Muscle layer of duodenum (tissue), 2 donors: ENCODE results near the gene GNAI2.

Experiments used
- H3K27ac ChIP-seq: one replicate; pipeline ENCODE4 v1.7.0; 2013; ENCODE audit warnings: mild to moderate bottlenecking, low read length
- H3K27me3 ChIP-seq: one replicate; pipeline ENCODE4 v1.7.0; 2013; ENCODE audit warnings: low read depth, mild to moderate bottlenecking, control low read depth, low read length
- H3K36me3 ChIP-seq, 2 donors: one replicate each; pipeline ENCODE4 v1.7.0; 2013; ENCODE audit warnings: low read length in 2 of 2, control low read depth in 1 of 2, mild to moderate bottlenecking in 1 of 2; ENCODE audit not compliant: insufficient read depth in 2 of 2, control insufficient read depth in 1 of 2
- H3K4me1 ChIP-seq, 2 donors: one replicate each; pipeline ENCODE4 v1.7.0; 2013; ENCODE audit warnings: low read length in 2 of 2, mild to moderate bottlenecking in 2 of 2, control low read depth in 1 of 2, moderate library complexity in 1 of 2; ENCODE audit not compliant: insufficient read depth in 2 of 2, control insufficient read depth in 1 of 2
- H3K4me3 ChIP-seq, 2 donors: one replicate each; pipeline ENCODE4 v1.7.0; 2013; ENCODE audit warnings: low read length in 2 of 2, low read depth in 1 of 2, mild to moderate bottlenecking in 1 of 2
- H3K9me3 ChIP-seq, 2 donors: one replicate each; pipeline ENCODE4 v1.7.0; 2013; ENCODE audit warnings: low read length in 2 of 2, control low read depth in 1 of 2, mild to moderate bottlenecking in 1 of 2; ENCODE audit not compliant: control insufficient read depth in 1 of 2
- donor health status: healthy.

Gene GNAI2

GRCh38 chr3:50250514-50250913 is 14.5 kb downstream of the GNAI2 start:
- no peaks in the 10 kb centered on the region for H3K9me3 ChIP-seq
- H3K27me3 ChIP-seq = no peaks in the 10 kb centered on the region
- H3K27ac ChIP-seq = no peak overlapping the region
- no peak overlapping the region for H3K4me3 ChIP-seq
- peaks cover 16 to 59% of the 10 kb centered on the region in 2 donors for H3K4me1 ChIP-seq
- H3K36me3 ChIP-seq = peaks cover 14 to 42% of the 10 kb centered on the region in 2 donors

- H3K4me1 ChIP-seq = peaks cover 12 to 54% of the 10 kb centered on the region in 2 donors
- no peak overlapping the region for H3K4me3 ChIP-seq
- H3K9me3 ChIP-seq = no peaks in the 10 kb centered on the region
- peak overlapping the region; percentile 16 for H3K27ac ChIP-seq
- peaks cover 15 to 44% of the 10 kb centered on the region in 2 donors for H3K36me3 ChIP-seq
- H3K27me3 ChIP-seq = no peaks in the 10 kb centered on the region
These were observed 15.2 kb downstream of the GNAI2 start for GRCh38 chr3:50251220-50251619.

- H3K27me3 ChIP-seq = no peaks in the 10 kb centered on the region
- peak overlapping the region; percentile 85 for H3K27ac ChIP-seq
- H3K4me3 ChIP-seq = no peak overlapping the region
- H3K4me1 ChIP-seq = peaks cover 3 to 22% of the 10 kb centered on the region in 2 donors
- H3K36me3 ChIP-seq = peaks cover 33 to 69% of the 10 kb centered on the region in 2 donors
- H3K9me3 ChIP-seq = no peaks in the 10 kb centered on the region
These were observed 18.7 kb downstream of the GNAI2 start for GRCh38 chr3:50254577-50255250.

- peaks cover 3 to 18% of the 10 kb centered on the region in 2 donors for H3K4me1 ChIP-seq
- no peak overlapping the region for H3K4me3 ChIP-seq
- peaks cover 33 to 69% of the 10 kb centered on the region in 2 donors for H3K36me3 ChIP-seq
These were observed 19.2 kb downstream of the GNAI2 start for GRCh38 chr3:50255251-50255615.

GRCh38 chr3:50256978-50257890 is 21.2 kb downstream of the GNAI2 start:
- Histone ChIP-seq H3K36me3 (peaks cover 29 to 58% of the 10 kb centered on the region in 2 donors), H3K4me1 (peaks cover 6 to 19% of the 10 kb centered on the region in 2 donors), H3K27ac (no peak overlapping the region), H3K9me3 (no peaks in the 10 kb centered on the region), H3K27me3 (no peaks in the 10 kb centered on the region), H3K4me3 (no peak overlapping the region)

More at GRCh38 chr3:50255251-50255615, 19.2 kb downstream of the GNAI2 start:
- peak overlapping the region; percentile 85 for H3K27ac ChIP-seq
- no peaks in the 10 kb centered on the region for H3K9me3 ChIP-seq
- no peaks in the 10 kb centered on the region for H3K27me3 ChIP-seq

- no peak overlapping the region for H3K4me3 ChIP-seq
- peaks cover 28 to 49% of the 10 kb centered on the region in 2 donors for H3K36me3 ChIP-seq
- no peaks in the 10 kb centered on the region for H3K27me3 ChIP-seq
- H3K9me3 ChIP-seq = no peaks in the 10 kb centered on the region
- H3K4me1 ChIP-seq = peaks cover 6 to 19% of the 10 kb centered on the region in 2 donors
- H3K27ac ChIP-seq = no peak overlapping the region
These were observed 22.2 kb downstream of the GNAI2 start for GRCh38 chr3:50258029-50258680.

- Histone ChIP-seq H3K27ac (peak overlapping the region; percentile 63), H3K36me3 (peaks cover 25 to 43% of the 10 kb centered on the region in 2 donors), H3K4me1 (peaks cover 6 to 19% of the 10 kb centered on the region in 2 donors), H3K9me3 (no peaks in the 10 kb centered on the region), H3K27me3 (no peaks in the 10 kb centered on the region), H3K4me3 (no peak overlapping the region)
These were observed 23.0 kb downstream of the GNAI2 start for GRCh38 chr3:50258979-50259378.

GRCh38 chr3:50259432-50260026 is 23.5 kb downstream of the GNAI2 start:
- no peaks in the 10 kb centered on the region for H3K27me3 ChIP-seq
- peaks cover 19 to 38% of the 10 kb centered on the region in 2 donors for H3K36me3 ChIP-seq
- H3K4me3 ChIP-seq = peak overlapping the region in 1 of 2 donors; percentile 25
- peaks cover 9 to 24% of the 10 kb centered on the region in 2 donors for H3K4me1 ChIP-seq
- H3K27ac ChIP-seq = peak overlapping the region; percentile 63
- no peaks in the 10 kb centered on the region for H3K9me3 ChIP-seq

- Histone ChIP-seq H3K27me3 (no peaks in the 10 kb centered on the region), H3K27ac (peak overlapping the region; percentile 49), H3K4me3 (peak overlapping the region; percentile 18 to 57), H3K9me3 (no peaks in the 10 kb centered on the region), H3K36me3 (peaks cover 19 to 30% of the 10 kb centered on the region in 2 donors), H3K4me1 (peaks cover 14 to 29% of the 10 kb centered on the region in 2 donors)
These were observed 24.3 kb downstream of the GNAI2 start for GRCh38 chr3:50260027-50260941.

GRCh38 chr3:50260942-50261441 is 25.0 kb downstream of the GNAI2 start:
- peaks cover 19 to 27% of the 10 kb centered on the region in 2 donors for H3K36me3 ChIP-seq
- no peaks in the 10 kb centered on the region for H3K9me3 ChIP-seq
- H3K4me1 ChIP-seq = peaks cover 20 to 36% of the 10 kb centered on the region in 2 donors
- peak overlapping the region; percentile 49 for H3K27ac ChIP-seq
- H3K27me3 ChIP-seq = no peaks in the 10 kb centered on the region
- peak overlapping the region in 1 of 2 donors; percentile 57 for H3K4me3 ChIP-seq
